Stimulated activated naive CD8-positive, alpha-beta T cell treated with anti-CD3 and anti-CD28 coated beads, Interleukin-15, Interleukin-2, amounts not matched to agents 100 ng/mL and 50 ng/mL, for 24 hours (primary cell): ENCODE data around the gene SLC15A3.

ENCODE experiments used
- H3K27ac Mint-ChIP-seq: one replicate; pipeline ENCODE4 v1.8.0; 2021; ENCODE audit warnings: mild to moderate bottlenecking, mixed read lengths
- H3K27me3 Mint-ChIP-seq: one replicate; pipeline ENCODE4 v1.8.0; 2021; ENCODE audit warnings: mixed read lengths
- H3K36me3 Mint-ChIP-seq: one replicate; pipeline ENCODE4 v1.8.0; 2021; ENCODE audit warnings: low read depth, mixed read lengths
- H3K4me1 Mint-ChIP-seq: one replicate; pipeline ENCODE4 v1.8.0; 2021; ENCODE audit warnings: low read depth, mixed read lengths
- H3K4me3 Mint-ChIP-seq: one replicate; pipeline ENCODE4 v1.8.0; 2021; ENCODE audit warnings: mild to moderate bottlenecking, mixed read lengths
- H3K9me3 Mint-ChIP-seq: one replicate; pipeline ENCODE4 v1.8.0; 2021; ENCODE audit warnings: mixed read lengths

SLC15A3 gene

GRCh38 chr11:60951904-60952741, at the start of gene SLC15A3:
Gene SLC15A3, minus strand, starts transcription at chr11:60952176. Its CDS starts 625 bp downstream, at chr11:60951551.
- Mint-ChIP-seq H3K36me3 (no peaks in the 10 kb centered on the region), H3K27me3 (peaks cover 4% of the 10 kb centered on the region), H3K4me1 (peaks cover 33% of the 10 kb centered on the region), H3K4me3 (peak within 1 kb of the TSS; percentile 72), H3K9me3 (no peaks in the 10 kb centered on the region), H3K27ac (peak within 1 kb of the TSS; percentile 72)

- Mint-ChIP-seq H3K4me1 (peaks cover 66% of the 10 kb centered on the region), H3K36me3 (peaks cover 83% of the 10 kb centered on the region), H3K4me3 (no peak overlapping the region), H3K9me3 (no peaks in the 10 kb centered on the region), H3K27me3 (no peaks in the 10 kb centered on the region), H3K27ac (peak overlapping the region; percentile 52)
These were observed 48.5 kb upstream of the SLC15A3 start for GRCh38 chr11:61000426-61000825.

- no peaks in the 10 kb centered on the region for H3K27me3 Mint-ChIP-seq
- H3K27ac Mint-ChIP-seq, result peak overlapping the region; percentile 49
- no peak overlapping the region for H3K4me3 Mint-ChIP-seq
- peaks cover 72% of the 10 kb centered on the region for H3K36me3 Mint-ChIP-seq
- H3K9me3 Mint-ChIP-seq, result no peaks in the 10 kb centered on the region
- peaks cover 62% of the 10 kb centered on the region for H3K4me1 Mint-ChIP-seq
These were observed 44.6 kb upstream of the SLC15A3 start for GRCh38 chr11:60996381-60997138.

GRCh38 chr11:60995798-60996197, 43.8 kb upstream of the SLC15A3 start:
- H3K4me3 Mint-ChIP-seq, result no peak overlapping the region
- no peaks in the 10 kb centered on the region for H3K27me3 Mint-ChIP-seq
- peaks cover 75% of the 10 kb centered on the region for H3K36me3 Mint-ChIP-seq
- peaks cover 66% of the 10 kb centered on the region for H3K4me1 Mint-ChIP-seq
- peak overlapping the region; percentile 93 for H3K27ac Mint-ChIP-seq
- H3K9me3 Mint-ChIP-seq, result no peaks in the 10 kb centered on the region

- Mint-ChIP-seq H3K36me3 (peaks cover 80% of the 10 kb centered on the region), H3K27me3 (no peaks in the 10 kb centered on the region), H3K4me1 (peaks cover 76% of the 10 kb centered on the region), H3K4me3 (peak overlapping the region; percentile 78), H3K9me3 (no peaks in the 10 kb centered on the region), H3K27ac (peak overlapping the region; percentile 93)
These were observed 42.6 kb upstream of the SLC15A3 start for GRCh38 chr11:60994541-60995080.

GRCh38 chr11:60993615-60994014, 41.6 kb upstream of the SLC15A3 start:
- Mint-ChIP-seq H3K9me3 (no peaks in the 10 kb centered on the region), H3K4me1 (peaks cover 86% of the 10 kb centered on the region), H3K27ac (peak overlapping the region; percentile 93), H3K36me3 (peaks cover 79% of the 10 kb centered on the region), H3K4me3 (peak overlapping the region; percentile 78), H3K27me3 (no peaks in the 10 kb centered on the region)

GRCh38 chr11:60992842-60993409, 41.0 kb upstream of the SLC15A3 start:
- peaks cover 87% of the 10 kb centered on the region for H3K4me1 Mint-ChIP-seq
- no peaks in the 10 kb centered on the region for H3K9me3 Mint-ChIP-seq
- peaks cover 74% of the 10 kb centered on the region for H3K36me3 Mint-ChIP-seq
- H3K4me3 Mint-ChIP-seq, result peak overlapping the region; percentile 78
- no peaks in the 10 kb centered on the region for H3K27me3 Mint-ChIP-seq
- H3K27ac Mint-ChIP-seq, result peak overlapping the region; percentile 93

GRCh38 chr11:60991457-60991856, 39.5 kb upstream of the SLC15A3 start:
- H3K36me3 Mint-ChIP-seq, result peaks cover 72% of the 10 kb centered on the region
- peak overlapping the region; percentile 37 for H3K4me3 Mint-ChIP-seq
- peaks cover 93% of the 10 kb centered on the region for H3K4me1 Mint-ChIP-seq
- H3K9me3 Mint-ChIP-seq, result no peaks in the 10 kb centered on the region
- no peaks in the 10 kb centered on the region for H3K27me3 Mint-ChIP-seq
- H3K27ac Mint-ChIP-seq, result peak overlapping the region; percentile 79

- H3K27ac Mint-ChIP-seq, result peak overlapping the region; percentile 96
- H3K9me3 Mint-ChIP-seq, result no peaks in the 10 kb centered on the region
- H3K36me3 Mint-ChIP-seq, result peaks cover 56% of the 10 kb centered on the region
- H3K4me3 Mint-ChIP-seq, result peak overlapping the region; percentile 72
- no peaks in the 10 kb centered on the region for H3K27me3 Mint-ChIP-seq
- H3K4me1 Mint-ChIP-seq, result peaks cover 93% of the 10 kb centered on the region
These were observed 37.2 kb upstream of the SLC15A3 start for GRCh38 chr11:60989093-60989650.

- Mint-ChIP-seq H3K4me3 (peak overlapping the region; percentile 72), H3K27me3 (no peaks in the 10 kb centered on the region), H3K27ac (peak overlapping the region; percentile 96), H3K36me3 (peaks cover 56% of the 10 kb centered on the region), H3K4me1 (peaks cover 93% of the 10 kb centered on the region), H3K9me3 (no peaks in the 10 kb centered on the region)
These were observed 36.7 kb upstream of the SLC15A3 start for GRCh38 chr11:60988658-60989057.

- Mint-ChIP-seq H3K4me3 (peak overlapping the region; percentile 72), H3K4me1 (peaks cover 93% of the 10 kb centered on the region), H3K36me3 (peaks cover 53% of the 10 kb centered on the region), H3K27me3 (no peaks in the 10 kb centered on the region), H3K9me3 (no peaks in the 10 kb centered on the region), H3K27ac (peak overlapping the region; percentile 96)
These were observed 35.8 kb upstream of the SLC15A3 start for GRCh38 chr11:60987577-60988277.

- Mint-ChIP-seq H3K9me3 (no peaks in the 10 kb centered on the region), H3K4me3 (peak overlapping the region; percentile 72), H3K27me3 (no peaks in the 10 kb centered on the region), H3K27ac (peak overlapping the region; percentile 96), H3K4me1 (peaks cover 98% of the 10 kb centered on the region), H3K36me3 (peaks cover 57% of the 10 kb centered on the region)
These were observed 34.3 kb upstream of the SLC15A3 start for GRCh38 chr11:60985991-60986915.

GRCh38 chr11:60985501-60985900, 33.5 kb upstream of the SLC15A3 start:
- Mint-ChIP-seq H3K4me3 (peak overlapping the region; percentile 72), H3K9me3 (no peaks in the 10 kb centered on the region), H3K27me3 (no peaks in the 10 kb centered on the region), H3K4me1 (peaks cover 98% of the 10 kb centered on the region), H3K36me3 (peaks cover 57% of the 10 kb centered on the region), H3K27ac (peak overlapping the region; percentile 96)
